Measurements from ENCODE around the gene TRAF4.
"Not testable (repeated sequence)": the region's sequence is repeated elsewhere in the genome, so short reads cannot be mapped to it uniquely, and the experiment has no call there.

Gene TRAF4

DNA sequence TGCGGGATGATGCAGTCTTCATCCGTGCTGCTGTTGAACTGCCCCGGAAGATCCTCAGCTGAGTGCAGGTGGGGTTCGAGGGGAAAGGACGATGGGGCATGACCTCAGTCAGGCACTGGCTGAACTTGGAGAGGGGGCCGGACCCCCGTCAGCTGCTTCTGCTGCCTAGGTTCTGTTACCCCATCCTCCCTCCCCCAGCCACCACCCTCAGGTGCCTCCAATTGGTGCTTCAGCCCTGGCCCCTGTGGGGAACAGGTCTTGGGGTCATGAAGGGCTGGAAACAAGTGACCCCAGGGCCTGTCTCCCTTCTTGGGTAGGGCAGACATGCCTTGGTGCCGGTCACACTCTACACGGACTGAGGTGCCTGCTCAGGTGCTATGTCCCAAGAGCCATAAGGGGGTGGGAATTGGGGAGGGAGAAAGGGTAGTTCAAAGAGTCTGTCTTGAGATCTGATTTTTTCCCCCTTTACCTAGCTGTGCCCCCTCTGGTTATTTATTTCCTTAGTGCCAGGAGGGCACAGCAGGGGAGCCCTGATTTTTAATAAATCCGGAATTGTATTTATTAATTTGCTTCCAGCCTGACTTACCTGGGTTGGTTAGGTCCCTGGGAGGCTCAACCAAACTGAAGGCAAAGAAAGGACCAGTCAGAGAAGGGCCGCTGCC lies 5.8 kb downstream of the TRAF4 start:
- DNase-seq, result no peak

DNA sequence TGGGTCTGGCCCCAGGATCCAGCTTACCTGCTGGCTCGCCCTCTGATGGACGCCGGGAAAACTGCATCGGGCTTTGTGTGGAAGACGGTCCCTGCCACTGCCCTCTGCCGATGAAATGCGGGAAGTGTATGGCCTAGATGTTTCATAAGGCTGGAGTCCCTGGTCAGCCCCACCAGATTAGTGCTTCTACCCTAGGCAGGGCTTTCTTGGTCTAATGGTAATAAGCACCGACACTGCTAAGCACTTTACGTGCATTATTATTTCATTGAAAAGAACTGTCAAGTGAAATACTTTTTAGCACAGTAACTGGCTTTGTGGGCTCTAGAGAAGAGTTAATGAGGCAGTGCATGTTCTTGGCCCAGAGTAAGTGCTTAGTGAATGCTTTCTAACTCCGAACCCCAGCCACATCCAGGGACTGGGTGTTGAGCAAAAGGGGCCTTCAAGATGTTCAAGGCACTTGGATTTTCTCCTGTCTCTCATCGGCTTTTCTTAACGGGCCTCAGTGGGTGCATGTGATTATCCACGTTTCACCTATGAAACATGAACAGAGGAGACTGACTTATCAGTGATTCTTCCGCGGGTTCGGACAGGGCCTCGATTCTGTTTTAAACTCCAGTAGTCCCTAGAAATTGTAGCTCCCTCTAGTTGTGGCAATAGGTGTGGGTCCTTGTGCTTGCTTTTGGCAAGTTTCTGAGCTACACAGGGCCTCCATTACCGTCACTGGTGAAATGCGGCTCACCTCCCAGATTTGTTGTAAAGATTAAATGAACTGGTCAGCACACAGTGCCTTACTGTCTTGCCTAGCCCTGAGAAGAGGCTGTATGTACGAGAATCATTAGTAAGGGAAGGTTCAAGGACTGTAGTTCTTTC lies 6.6 kb downstream of the TRAF4 start:
- DNase-seq, result peak; percentile 92

DNA sequence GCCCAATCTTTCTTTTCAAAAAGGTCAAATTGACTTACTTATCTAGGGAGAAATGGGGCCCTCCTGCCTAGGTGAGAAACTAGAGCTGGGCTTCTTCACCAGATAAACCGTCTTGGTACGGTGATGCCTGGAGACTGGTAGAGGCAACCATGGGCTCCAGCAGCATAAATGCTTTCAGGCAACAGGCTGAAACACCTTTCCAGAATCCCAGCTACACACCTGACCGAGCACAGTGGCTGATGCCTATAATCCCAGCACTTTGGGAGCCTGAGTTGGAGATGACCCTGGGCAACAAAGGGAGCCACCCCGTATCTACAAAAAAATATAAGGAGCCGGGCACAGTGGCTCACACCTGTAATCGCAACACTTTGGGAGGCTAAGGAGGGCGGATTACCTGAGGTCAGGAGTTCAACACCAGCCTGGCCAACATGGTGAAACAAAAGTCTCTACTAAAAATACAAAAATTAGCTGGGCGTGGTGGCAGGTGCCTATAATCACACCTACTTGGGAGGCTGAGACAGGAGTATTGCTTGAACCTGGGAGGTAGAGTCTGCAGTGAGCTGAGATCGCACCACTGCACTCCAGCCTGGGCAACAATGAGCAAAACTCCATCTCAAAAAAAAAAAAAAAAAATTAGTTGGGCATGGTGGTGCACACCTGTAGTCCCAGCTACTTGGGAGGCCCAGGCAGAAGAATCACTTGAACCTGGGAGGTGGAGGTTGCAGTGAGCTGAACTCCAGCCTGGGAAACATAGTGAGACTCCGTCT lies 8.0 kb downstream of the TRAF4 start:
- no peak for DNase-seq

DNA sequence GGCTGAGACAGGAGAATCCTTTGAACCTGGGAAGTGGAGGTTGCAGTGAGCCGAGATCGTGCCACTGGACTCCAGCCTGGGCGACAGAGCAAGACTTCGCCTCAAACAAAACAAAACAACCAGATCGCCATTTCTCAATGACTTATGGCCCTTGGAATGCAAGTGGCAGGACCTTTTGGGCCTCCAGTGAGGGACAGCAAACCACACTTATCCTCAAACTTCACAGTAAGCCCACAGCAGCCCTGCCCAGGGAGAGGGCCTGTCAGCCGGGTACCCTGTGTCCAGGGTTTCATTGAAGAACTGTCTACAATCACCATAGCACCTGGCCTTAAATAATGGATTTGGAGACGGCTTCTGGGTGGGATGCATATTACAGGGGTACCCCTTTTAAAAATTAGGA lies 11.7 kb downstream of the TRAF4 start:
- DNase-seq, result no peak

DNA sequence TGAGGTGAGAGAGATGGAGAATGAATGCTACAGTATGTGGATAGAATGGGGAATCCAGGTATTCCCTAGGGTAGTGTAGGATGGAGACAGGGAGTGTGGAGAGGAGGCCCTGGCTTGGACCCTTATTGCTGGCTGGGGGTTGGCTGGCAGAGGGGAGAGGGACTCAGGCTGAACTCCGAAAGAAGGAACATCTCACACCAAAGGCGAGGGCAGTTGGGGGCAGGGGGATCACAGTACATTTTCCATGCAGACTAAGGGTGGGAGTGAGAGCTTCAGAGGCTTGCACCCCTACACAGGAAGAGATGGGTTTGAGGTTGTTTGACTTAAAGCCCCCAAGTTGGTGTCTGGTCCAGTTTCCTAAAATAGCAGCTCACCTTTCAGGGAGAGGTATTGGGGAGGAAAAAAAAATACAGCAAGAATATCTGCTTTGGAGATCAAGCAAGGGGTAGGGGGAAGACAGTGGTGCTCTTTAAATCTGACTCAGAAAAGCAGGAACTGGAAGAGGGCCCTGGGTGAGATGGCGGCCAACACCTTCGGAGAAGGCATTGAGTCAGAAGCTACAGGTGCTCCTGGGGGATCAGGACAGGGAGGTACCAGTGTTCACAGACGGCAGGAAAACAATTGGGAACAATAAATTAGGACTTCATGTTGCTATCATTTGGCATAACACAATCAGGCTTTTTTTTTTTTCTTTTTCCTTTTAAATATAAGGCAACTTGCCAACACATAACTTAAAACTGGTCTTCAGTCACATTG lies 12.4 kb downstream of the TRAF4 start:
- DNase-seq, result no peak

DNA sequence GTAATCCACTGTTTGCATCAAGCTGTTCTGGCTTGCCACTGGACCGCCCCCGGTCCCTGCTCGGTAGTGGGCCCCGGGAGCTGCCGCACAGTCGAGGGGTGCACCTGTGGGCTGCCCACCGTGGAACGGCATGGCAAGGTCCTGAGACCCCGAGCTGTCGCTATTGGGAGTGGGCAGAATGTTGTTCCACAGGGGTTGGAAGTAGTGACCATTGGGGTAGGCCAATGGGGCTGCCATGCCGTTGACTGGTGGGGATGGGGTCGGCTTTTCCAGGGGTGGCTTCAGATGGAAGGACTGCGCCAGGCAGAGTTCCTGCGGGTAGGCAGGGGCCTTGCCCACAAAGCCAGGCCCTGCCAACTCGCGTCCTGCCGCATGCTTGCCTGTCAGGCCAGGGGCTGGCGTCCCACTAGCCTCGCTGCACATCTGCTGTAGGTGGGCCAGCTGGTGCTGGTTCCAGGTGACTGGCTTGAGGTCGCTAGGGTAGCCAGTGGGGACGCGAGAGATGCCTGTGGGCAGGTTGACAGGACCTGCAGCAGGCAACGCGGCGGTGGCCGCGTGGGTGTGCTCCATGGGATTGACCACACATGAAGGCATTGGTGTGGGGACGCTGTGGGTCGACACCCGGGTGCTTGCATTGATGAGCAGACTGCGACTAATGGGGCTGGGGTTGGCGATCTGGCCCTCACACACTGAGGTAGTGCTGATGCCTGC lies 14.8 kb downstream of the TRAF4 start:
- DNase-seq, result no peak

DNA sequence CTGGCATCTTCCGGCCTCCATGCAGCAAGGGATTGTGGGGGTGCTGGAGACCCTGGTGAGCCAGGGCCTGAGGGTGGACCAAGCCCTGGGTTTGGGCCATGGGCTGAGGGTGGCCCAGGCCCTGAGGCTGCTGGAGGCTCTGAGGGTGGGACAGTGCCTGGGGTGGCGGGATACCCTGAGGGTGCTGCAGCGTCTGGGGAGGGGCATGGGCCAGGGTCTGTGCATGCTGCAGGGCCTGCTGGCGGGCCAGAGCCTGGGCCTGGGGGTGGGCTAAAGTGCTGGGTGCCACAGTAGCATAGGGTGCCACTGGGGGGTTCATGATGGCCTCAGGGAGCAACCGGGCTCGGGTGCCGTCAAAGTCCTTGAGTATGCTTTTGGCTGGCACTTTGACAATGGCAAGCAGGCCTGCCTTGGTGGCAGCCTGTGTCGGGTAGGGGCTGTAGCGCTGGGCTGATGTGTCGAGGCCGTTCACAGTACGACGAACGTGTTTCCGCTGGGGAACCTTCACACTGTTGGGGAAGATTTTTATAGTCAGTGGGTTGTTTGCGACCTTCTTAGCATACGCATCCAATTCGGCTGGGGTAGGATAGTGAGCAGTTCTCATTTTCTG lies 15.6 kb downstream of the TRAF4 start:
- no peak for DNase-seq

DNA sequence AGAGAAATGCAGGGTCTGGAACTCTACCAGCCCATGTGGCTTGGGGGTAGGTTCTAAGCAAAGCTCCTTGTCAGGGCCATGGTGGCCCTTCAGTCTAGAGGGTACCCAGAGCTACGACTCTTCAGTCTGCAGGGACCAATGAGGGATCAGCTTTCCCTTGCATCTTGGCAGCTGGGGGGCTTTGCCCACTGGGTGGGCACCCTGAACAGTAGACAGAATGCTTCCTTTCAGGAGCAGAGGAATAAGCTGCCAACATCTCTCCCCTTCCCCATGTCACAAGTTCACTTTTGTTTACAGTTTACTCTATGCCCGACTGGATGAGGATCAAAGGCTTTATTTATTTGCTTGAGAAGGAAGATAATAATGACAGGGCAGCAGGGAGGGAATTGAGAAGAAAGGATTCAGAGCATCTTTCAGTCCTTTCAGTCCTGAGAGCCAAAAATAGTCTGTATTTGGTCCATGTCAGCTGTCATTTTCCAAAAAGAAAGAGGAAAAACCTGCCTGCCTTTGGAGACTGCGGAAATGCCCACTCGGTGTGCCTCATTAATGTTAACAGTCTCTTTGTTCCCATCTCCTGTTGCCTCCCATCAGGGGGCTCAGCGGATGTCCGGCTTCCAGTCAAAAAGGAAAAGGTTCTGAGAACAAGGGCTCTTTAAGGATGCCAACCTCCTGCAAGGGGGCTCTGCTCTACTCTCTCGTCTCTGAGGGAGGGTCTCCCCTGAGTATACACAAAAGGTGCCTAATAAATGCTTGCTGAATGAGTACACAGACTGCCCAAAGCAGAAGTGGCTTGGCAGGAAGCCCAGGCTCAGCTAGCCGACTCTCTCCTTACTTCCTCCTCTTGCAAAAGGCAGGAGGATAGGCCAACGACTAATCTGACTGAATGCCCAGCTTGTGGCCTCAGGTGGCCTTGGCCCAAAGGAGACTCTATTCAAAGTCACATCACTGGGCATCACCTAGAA lies 17.1 kb downstream of the TRAF4 start:
- peak; percentile 32 for DNase-seq

DNA sequence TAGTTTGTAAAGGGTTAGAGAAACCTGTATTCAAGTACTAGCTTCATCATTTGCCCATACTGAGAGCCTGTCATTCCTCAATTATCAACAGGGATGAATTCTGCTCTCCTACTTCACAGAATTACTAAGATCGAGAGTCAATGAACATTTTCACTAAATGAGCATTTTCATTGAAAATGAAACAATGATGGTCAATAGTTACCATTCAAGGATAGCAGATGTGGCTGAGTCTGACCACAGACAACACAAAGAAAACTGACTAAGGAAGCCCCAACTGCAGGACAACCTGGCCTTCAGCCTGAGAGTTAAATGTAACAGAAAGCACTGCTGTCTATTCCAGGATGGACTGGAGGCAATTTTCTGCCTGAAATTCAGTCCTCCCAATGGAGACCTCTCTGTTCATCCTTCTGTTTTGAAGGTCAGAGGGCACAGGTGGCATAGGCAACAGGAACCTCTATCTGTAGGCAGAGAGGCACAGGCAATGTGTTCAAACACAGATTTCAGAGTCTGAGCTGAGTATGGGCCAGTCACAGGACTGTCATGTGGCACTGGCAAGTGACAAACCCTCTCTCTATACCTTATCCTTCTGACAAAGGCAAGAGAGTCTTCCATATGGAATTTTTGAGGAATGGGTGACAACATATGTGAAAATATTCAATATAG lies 19.5 kb downstream of the TRAF4 start:
- no peak for DNase-seq

DNA sequence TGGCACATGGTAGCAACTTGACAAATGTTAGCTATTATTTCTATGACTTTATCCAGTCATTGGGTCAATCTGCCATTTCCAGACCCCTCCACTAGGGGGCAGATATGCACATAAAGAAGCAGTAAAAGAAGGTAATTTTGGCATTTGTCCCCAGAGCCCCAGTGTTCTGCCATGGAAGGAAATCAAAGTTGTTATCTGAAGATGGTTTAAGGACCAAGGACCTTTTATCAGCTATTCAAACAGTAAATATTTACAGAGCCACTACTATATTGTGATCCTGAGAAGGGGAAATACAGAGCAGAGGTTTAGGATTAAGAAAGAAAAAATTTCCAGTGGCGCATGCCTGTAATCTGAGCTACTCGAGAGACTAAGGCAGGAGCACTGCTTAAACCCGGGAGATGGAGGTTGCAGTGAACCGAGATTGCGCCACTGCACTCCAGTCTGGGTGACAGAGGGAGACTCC lies 20.0 kb downstream of the TRAF4 start:
- DNase-seq, result peak; percentile 80

DNA sequence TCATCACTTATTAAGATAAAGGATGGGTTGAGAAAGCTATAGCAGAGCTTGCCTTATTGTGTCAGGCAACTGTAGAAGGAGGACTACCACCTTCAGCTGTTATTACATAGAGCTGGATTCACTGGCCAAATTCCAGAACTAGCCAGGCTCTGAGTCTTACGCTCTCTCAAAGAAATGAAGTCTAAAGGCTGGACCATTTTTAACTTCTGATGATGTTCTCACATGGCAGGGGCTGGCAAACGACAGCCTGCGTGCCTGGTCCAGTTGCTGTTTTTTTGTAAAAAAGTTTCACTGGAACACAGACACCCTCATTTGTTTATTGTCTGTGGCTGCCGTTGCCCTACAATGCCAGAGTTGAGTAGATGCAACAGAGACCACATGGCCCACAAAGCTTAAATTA lies 21.2 kb downstream of the TRAF4 start:
- DNase-seq, result peak; percentile 36

DNA sequence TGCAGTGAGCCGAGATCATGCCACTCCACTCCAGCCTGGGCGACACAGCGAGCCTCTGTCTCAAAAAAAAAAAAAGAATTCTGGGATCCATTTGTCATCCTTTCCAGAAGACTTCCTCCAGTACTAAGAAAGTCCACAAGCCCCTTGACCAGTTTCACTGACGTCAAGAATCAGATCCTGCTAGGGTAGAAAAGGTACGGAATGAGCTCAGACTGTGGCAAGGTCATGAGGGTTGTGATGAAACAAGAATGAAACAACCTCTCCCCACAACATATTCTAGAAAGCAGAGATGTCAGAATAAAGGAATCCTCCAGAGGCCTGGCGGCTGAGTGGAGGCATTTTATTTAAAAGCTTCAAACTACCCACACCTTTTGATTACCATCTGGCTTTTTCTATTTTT lies 29.9 kb downstream of the TRAF4 start:
- DNase-seq, result no peak

DNA sequence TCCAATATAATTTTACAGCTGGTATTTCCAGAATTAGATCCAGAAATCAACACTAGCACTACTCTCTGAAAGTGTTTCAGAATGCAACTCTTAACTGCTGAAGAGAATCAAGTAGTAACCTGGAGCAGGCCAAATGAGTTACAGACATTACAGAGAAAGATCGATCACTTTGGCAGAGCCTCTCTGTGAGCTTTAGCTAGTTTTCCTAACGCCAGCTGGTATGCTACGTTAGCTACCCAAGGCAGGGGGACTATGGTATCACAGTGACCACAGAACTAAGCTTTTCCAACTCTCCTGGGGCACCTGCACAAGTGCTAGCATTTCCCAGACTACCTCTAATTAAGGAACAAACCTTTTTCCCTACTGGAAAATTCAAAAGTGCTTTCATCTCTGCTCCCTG lies 30.4 kb downstream of the TRAF4 start:
- DNase-seq, result no peak

DNA sequence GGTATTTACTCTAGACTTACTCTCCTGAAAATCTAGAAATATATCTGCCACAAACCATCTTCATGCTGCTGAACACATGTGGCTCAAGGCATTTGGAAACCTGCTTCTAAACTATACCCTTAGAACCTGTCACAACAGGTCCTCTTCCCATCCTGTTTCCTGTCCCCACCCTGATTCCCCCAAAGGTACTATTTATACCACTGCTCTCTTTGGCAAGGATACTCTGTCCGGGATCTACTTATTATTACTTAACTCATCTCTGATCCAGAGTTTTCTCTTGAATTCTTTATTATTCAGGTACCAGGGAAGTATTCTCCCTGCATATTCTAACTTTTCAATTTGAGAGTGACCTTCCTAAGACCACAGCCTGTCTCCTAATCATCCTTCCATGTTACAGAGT lies 33.4 kb downstream of the TRAF4 start:
- DNase-seq, result no peak

DNA sequence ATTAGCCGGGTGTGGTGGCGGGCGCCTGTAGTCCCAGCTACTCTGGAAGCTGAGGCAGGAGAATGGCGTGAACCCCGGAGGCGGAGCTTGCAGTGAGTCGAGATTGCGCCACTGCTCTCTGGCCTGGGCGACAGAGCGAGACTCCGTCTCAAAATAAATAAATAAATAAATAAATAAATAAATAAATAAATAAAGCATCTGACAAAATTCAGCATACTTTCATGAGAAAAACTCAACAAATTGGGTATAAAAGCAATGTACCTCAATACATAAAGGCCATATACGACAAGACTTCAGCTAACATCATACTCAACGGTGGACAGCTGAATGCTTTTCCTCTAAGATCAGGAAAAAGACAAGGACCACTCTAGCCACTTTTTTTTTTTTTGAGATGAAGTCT lies 35.8 kb downstream of the TRAF4 start:
- DNase-seq, result not testable (repeated sequence)

DNA sequence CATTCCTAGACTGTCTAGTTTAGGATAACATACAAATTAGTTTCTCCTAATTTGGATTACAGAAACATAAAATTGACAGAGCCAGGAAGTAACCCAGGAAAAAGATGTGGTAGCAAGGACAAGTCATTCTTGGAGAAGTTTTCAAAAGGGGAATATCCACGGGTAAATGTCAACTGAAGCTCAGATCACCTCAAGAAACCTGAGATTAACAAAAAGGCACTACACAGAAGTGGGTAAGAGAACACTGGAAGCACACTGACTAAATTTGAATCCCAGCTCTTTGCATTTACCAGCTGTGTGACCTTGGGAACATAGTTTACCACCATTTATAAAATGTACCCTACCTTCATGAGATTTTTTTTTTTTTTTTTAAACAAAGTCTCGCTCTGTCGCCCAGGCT lies 39.4 kb downstream of the TRAF4 start:
- no peak for DNase-seq

DNA sequence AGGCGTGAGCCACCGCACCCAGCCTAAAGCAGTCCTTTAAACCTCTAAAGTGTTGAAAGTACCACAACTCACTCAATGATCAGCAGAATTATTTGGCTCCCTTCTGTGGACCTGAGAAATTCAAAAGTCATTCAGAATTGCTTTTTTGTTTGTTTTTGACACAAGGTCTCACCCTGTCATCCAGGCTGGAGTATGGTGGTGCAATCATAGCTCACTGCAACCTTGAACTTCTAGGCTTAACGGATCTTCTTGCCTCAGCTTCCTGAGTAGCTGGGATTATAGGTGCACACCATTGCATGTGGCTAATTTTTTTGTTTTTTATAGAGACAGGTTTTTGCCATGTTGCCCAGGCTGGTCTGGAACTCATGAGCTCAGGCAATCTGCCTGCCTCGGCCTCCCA lies 44.3 kb downstream of the TRAF4 start:
- DNase-seq, result no peak

DNA sequence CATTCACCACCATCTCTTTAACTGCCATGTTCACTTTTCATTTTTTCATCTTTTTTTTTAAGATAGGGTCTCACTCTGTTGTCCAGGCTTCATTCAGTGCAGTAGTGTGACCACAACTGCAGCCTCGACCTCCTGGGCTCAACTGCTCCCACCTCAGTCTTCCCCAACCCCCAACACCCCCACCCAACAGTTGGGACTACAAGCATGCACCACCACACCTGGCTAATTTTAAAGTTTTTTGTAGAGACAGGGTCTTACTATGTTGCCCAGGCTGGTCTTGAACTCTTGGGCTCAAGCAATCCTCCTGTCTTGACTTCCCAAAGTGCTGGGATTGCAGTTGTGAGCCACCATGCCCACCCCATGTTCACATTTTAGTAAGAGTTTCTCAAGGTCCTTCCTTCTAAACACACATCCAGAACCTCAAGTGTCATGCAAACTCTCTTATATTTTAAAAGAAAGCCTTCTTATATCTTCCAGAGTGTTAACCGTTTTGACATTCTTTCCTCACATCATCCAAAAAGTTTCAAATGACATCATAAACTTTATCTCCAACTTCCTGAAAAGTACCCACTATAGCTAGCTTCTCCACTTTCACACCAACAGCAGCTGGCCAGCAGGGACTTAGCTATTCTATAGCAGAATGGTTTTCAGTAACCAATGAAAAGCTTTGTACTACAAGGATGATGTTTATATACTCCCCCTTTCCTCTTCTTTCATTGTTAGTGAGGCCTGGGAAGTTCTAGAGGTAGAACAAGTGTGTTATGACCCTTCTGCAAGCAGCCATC lies 49.3 kb downstream of the TRAF4 start:
- DNase-seq, result no peak

DNA sequence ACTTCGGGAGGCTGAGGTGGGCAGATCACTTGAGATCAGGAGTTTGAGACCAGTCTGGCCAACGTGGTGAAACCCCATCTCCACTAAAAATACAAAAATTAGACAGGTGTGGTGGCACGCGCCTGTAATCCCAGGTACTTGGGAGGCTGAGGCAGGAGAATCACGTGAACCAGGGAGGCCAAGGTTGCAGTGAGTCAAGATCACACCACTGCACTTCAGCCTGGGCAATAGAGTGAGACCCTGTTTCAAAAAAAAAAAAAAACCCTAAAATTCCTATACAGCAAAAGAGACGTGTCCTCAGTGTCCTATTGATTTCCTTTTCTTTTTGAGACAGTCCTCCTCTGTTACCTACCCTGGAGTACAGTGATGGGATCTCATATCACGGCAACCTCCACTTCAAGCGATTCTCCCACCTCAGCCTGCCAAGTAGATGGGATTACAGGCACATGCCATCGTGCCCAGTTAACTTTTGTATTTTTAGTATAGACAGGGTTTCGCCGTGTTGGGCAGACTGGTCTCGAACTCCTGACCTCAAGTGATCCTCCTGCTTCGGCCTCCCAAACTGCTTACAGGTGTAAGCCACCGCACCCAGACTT lies 51.1 kb downstream of the TRAF4 start:
- not testable (repeated sequence) for DNase-seq
